K562 (cell line): ENCODE measurements around the gene DERL3. TPM values are rescaled to one million over a fixed set of nuclear protein-coding genes. Genes with fewer than 3 reads are reported as not detected.

ENCODE experiments used
- CBFB ChIP-seq: sonication (generic); formaldehyde crosslinking; IDR thresholded peaks from 2 replicates; pipeline ENCODE4 v1.4.0; 2020; ENCODE audit warnings: mild to moderate bottlenecking, missing genetic modification reagents
- CHCHD3 ChIP-seq: fragments of 250-450 bp; sonication (Bioruptor Pico); IDR thresholded peaks from 2 replicates; pipeline ENCODE4 v2.1.2; 2022; ENCODE audit warnings: mild to moderate bottlenecking
- CREB1 ChIP-seq, 2 experiments: sonication (generic) in 1 of 2; formaldehyde crosslinking in 1 of 2; IDR thresholded peaks; 2 replicates each; pipeline versions ENCODE4 v1.6.1 to v1.8.0; 2012 to 2022; ENCODE audit warnings: inconsistent platforms in 1 of 2, mild to moderate bottlenecking in 1 of 2, missing genetic modification reagents in 1 of 2, moderate library complexity in 1 of 2
- L3MBTL2 ChIP-seq: fragments of 450-650 bp; IDR thresholded peaks from 2 replicates; pipeline ENCODE4 v1.6.1; 2016; ENCODE audit warnings: mild to moderate bottlenecking, moderate library complexity
- MECOM ChIP-seq: fragments of 250-450 bp; sonication (Bioruptor Pico); IDR thresholded peaks from 2 replicates; pipeline ENCODE4 v1.8.0; 2022; ENCODE audit warnings: inconsistent platforms
- MTF1 ChIP-seq: fragments of 250-450 bp; sonication (Bioruptor Pico); IDR thresholded peaks from 2 replicates; pipeline ENCODE4 v1.9.0; 2021; ENCODE audit warnings: moderate library complexity, mild to moderate bottlenecking, inconsistent platforms, borderline replicate concordance
- POLR3G ChIP-seq: IDR thresholded peaks from 2 replicates; pipeline ENCODE4 v1.6.1; 2011; ENCODE audit not compliant: insufficient read length, insufficient replicate concordance; ENCODE audit errors: extremely low read depth
- PPARD ChIP-seq: fragments of 250-450 bp; sonication (Bioruptor Pico); IDR thresholded peaks from 2 replicates; pipeline ENCODE4 v1.8.0; 2022; ENCODE audit warnings: inconsistent platforms, mild to moderate bottlenecking, moderate library complexity
- PTRF ChIP-seq: fragments of 450-650 bp; IDR thresholded peaks from 2 replicates; pipeline ENCODE4 v1.6.1; 2016; ENCODE audit warnings: mild to moderate bottlenecking, missing genetic modification characterization, missing compliant biosample characterization
- SAFB ChIP-seq: fragments of 200-400 bp; formaldehyde crosslinking; IDR thresholded peaks from 2 replicates; pipeline ENCODE4 v1.6.1; 2017; ENCODE audit warnings: low read depth, low read length, borderline replicate concordance
- TEAD2 ChIP-seq: fragments of 450-650 bp; IDR thresholded peaks from 2 replicates; pipeline ENCODE4 v1.6.1; 2016; ENCODE audit warnings: missing genetic modification characterization, control low read depth, missing compliant biosample characterization
- ZNF165 ChIP-seq: fragments of 250-450 bp; sonication (Bioruptor Pico); IDR thresholded peaks from 2 replicates; pipeline ENCODE4 v1.4.0; 2020; ENCODE audit warnings: borderline replicate concordance
- ZNF174 ChIP-seq: fragments of 250-450 bp; sonication (Bioruptor Pico); IDR thresholded peaks from 2 replicates; pipeline ENCODE4 v1.4.0; 2020; ENCODE audit warnings: mild to moderate bottlenecking
- polyA plus RNA-seq, 8 experiments: library from polyadenylated mRNA; depleted of rRNA in 4 of 8; stranded (reverse) in 5 of 8; unstranded in 3 of 8; fragments of >200 nt; fragmentation: Nextera tagmentation in 2 of 8; fragmentation: Illumina TruSeq in 1 of 8; extraction: Ambion mirVana in 2 of 8; extraction: Trizol in 1 of 8; gene quantifications; 2 replicates each; pipeline versions ENCODE4 v1.2.1 to v1.2.3, GENCODE V29; 2011 to 2014; ENCODE audit warnings: inconsistent platforms in 1 of 8, missing spikeins in 1 of 8
- total RNA-seq, 7 experiments: library from RNA; depleted of rRNA in 6 of 7; stranded (reverse); fragments of >200 nt in 6 of 7; fragmentation: Illumina TruSeq in 2 of 7; extraction: Trizol in 2 of 7; gene quantifications; 2 replicates each; pipeline versions ENCODE4 v1.2.1 to v1.2.3, GENCODE V29; 2011 to 2021; ENCODE audit warnings: low replicate concordance in 1 of 7
- TF ChIP-seq, protein P1 (sequence below): fragments of 450-650 bp; formaldehyde crosslinking; IDR thresholded peaks from 2 replicates; pipeline ENCODE4 v1.4.0; 2020; ENCODE audit warnings: mild to moderate bottlenecking, mixed read lengths
- TF ChIP-seq, protein P2 (sequence below), 2 experiments: IDR thresholded peaks; 2 replicates each; pipeline ENCODE4 v1.6.1; 2011; ENCODE audit warnings: borderline replicate concordance in 1 of 2, control low read depth in 1 of 2, low read depth in 1 of 2, low read length in 1 of 2, mild to moderate bottlenecking in 1 of 2, mixed read lengths in 1 of 2, moderate library complexity in 1 of 2; ENCODE audit not compliant: insufficient read depth in 1 of 2, insufficient read length in 1 of 2, poor library complexity in 1 of 2, severe bottlenecking in 1 of 2; ENCODE audit errors: extremely low read depth in 1 of 2
- TF ChIP-seq, protein P3 (sequence below): fragments of 200-400 bp; formaldehyde crosslinking; IDR thresholded peaks from 2 replicates; pipeline ENCODE4 v1.6.1; 2017; ENCODE audit warnings: mild to moderate bottlenecking, low read depth, low read length, moderate library complexity
- TF ChIP-seq, protein P4 (sequence below): fragments of 250-450 bp; sonication (Bioruptor Pico); IDR thresholded peaks from 2 replicates; pipeline ENCODE4 v1.4.0; 2020; ENCODE audit warnings: mild to moderate bottlenecking, moderate library complexity

The DERL3 gene
- total and polyA plus RNA-seq, 9 of the 15 experiments (the other 6 are each of a cell fraction or from before 2014, with no cell fraction given): 1.3 to 12.4 (median 4.8) TPM

DNA sequence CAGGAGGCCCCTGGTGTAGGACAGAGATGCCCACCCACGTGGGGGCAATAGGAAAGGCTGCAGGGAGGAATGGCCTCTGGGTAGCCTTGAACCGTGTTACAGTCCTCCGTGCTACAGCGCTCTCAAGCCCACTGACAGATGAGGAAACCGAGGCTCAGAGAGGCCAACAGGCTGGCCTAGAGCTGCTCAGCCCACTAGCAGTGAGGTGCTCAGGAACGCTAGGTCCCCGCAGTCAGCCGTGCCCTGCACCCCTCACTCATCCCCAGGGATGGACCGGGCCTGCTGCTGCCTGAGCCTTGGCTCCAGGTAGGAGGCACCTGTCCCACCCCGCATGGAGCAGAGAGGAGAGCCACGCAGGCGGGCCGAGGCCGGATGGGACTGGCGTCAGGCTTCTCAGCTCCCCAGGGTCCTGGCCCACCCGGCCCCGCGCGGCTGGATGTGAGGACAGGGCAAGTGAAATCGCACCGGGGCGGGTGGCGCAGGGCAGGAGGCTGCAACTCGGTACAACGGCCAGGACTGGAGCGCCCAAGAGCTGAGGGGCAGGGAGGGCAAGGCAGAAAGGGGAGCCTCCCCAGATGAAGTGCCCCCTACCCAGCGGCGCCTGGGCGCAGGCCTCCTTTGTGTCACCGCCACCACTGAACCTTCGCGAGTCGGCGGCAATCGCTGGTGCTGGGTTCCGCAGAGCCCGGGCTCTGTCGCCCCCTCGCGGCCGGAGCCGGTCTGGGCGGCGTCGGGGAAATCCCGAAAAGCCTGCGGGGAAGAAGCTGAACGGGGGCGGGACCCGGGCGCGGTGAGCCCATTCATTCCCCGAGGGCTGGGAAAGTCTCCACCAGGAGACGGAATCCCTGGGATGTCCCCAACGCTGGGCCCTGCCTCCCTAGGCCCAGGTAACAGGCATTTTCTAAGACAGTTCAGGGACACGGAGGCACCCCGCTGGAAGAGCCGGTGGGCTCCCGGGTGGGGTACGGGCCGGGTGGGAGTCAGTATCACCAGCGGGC, 10.5 kb upstream of the DERL3 start (continued):
- TF ChIP-seq, protein P1, sequence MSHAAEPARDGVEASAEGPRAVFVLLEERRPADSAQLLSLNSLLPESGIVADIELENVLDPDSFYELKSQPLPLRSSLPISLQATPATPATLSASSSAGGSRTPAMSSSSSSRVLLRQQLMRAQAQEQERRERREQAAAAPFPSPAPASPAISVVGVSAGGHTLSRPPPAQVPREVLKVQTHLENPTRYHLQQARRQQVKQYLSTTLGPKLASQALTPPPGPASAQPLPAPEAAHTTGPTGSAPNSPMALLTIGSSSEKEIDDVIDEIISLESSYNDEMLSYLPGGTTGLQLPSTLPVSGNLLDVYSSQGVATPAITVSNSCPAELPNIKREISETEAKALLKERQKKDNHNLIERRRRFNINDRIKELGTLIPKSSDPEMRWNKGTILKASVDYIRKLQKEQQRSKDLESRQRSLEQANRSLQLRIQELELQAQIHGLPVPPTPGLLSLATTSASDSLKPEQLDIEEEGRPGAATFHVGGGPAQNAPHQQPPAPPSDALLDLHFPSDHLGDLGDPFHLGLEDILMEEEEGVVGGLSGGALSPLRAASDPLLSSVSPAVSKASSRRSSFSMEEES (CRISPR knock-in tag): no peak
- TF ChIP-seq, protein P2, sequence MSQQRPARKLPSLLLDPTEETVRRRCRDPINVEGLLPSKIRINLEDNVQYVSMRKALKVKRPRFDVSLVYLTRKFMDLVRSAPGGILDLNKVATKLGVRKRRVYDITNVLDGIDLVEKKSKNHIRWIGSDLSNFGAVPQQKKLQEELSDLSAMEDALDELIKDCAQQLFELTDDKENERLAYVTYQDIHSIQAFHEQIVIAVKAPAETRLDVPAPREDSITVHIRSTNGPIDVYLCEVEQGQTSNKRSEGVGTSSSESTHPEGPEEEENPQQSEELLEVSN (IDR thresholded peaks at IDR 0.05; ENCODE audit: borderline replicate concordance in 1 of 2, extremely low read depth in 1 of 2, insufficient read depth in 1 of 2, insufficient read length in 1 of 2, low read depth in 1 of 2, low read length in 1 of 2, poor library complexity in 1 of 2, severe bottlenecking in 1 of 2): peak in 1 of 2 experiments; percentile 54
- TF ChIP-seq MECOM (no peak), ZNF165 (CRISPR knock-in tag) (no peak), CHCHD3 (CRISPR knock-in tag) (no peak), SAFB (no peak), CBFB (no peak), PPARD (CRISPR knock-in tag) (no peak), TEAD2 (tag) (no peak), MTF1 (CRISPR knock-in tag) (no peak), POLR3G (no peak), PTRF (tag) (no peak), L3MBTL2 (peak; percentile 40), CREB1 (IDR thresholded peaks at IDR 0.05) (no peak), CREB1 (CRISPR knock-in tag; IDR thresholded peaks at IDR 0.05) (no peak), ZNF174 (CRISPR knock-in tag) (no peak)
- TF ChIP-seq, protein P3, sequence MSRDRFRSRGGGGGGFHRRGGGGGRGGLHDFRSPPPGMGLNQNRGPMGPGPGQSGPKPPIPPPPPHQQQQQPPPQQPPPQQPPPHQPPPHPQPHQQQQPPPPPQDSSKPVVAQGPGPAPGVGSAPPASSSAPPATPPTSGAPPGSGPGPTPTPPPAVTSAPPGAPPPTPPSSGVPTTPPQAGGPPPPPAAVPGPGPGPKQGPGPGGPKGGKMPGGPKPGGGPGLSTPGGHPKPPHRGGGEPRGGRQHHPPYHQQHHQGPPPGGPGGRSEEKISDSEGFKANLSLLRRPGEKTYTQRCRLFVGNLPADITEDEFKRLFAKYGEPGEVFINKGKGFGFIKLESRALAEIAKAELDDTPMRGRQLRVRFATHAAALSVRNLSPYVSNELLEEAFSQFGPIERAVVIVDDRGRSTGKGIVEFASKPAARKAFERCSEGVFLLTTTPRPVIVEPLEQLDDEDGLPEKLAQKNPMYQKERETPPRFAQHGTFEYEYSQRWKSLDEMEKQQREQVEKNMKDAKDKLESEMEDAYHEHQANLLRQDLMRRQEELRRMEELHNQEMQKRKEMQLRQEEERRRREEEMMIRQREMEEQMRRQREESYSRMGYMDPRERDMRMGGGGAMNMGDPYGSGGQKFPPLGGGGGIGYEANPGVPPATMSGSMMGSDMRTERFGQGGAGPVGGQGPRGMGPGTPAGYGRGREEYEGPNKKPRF: no peak
- TF ChIP-seq, protein P4, sequence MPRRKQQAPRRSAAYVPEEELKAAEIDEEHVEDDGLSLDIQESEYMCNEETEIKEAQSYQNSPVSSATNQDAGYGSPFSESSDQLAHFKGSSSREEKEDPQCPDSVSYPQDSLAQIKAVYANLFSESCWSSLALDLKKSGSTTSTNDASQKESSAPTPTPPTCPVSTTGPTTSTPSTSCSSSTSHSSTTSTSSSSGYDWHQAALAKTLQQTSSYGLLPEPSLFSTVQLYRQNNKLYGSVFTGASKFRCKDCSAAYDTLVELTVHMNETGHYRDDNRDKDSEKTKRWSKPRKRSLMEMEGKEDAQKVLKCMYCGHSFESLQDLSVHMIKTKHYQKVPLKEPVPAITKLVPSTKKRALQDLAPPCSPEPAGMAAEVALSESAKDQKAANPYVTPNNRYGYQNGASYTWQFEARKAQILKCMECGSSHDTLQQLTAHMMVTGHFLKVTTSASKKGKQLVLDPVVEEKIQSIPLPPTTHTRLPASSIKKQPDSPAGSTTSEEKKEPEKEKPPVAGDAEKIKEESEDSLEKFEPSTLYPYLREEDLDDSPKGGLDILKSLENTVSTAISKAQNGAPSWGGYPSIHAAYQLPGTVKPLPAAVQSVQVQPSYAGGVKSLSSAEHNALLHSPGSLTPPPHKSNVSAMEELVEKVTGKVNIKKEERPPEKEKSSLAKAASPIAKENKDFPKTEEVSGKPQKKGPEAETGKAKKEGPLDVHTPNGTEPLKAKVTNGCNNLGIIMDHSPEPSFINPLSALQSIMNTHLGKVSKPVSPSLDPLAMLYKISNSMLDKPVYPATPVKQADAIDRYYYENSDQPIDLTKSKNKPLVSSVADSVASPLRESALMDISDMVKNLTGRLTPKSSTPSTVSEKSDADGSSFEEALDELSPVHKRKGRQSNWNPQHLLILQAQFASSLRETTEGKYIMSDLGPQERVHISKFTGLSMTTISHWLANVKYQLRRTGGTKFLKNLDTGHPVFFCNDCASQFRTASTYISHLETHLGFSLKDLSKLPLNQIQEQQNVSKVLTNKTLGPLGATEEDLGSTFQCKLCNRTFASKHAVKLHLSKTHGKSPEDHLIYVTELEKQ (CRISPR knock-in tag): no peak
